K562 (cell line): ENCODE measurements around the gene LDLRAD3.

ENCODE experiments used
- CEBPB ChIP-seq: fragments of 450-650 bp; IDR thresholded peaks from 2 replicates; pipeline ENCODE4 v1.6.1; 2016; ENCODE audit warnings: missing genetic modification characterization, missing compliant biosample characterization
- EZH2 ChIP-seq: IDR thresholded peaks from 2 replicates; pipeline ENCODE4 v1.6.1; 2012; ENCODE audit warnings: low read depth, mild to moderate bottlenecking, inconsistent platforms, low read length, borderline replicate concordance
- NFIC ChIP-seq: fragments of 450-650 bp; IDR thresholded peaks from 2 replicates; pipeline ENCODE4 v1.6.1; 2017; ENCODE audit warnings: mild to moderate bottlenecking, inconsistent platforms
- ZBTB8A ChIP-seq: fragments of 450-650 bp; IDR thresholded peaks from 2 replicates; pipeline ENCODE4 v1.6.1; 2018; ENCODE audit warnings: mild to moderate bottlenecking, moderate library complexity; ENCODE audit not compliant: partially characterized antibody
- ZNF830 ChIP-seq: fragments of 250-450 bp; sonication (Bioruptor Pico); IDR thresholded peaks from 2 replicates; pipeline ENCODE4 v1.5.0; 2021; ENCODE audit warnings: mild to moderate bottlenecking
- TF ChIP-seq, protein P1 (sequence below), 3 experiments: IDR thresholded peaks in 2 of 3; conservative IDR thresholded peaks in 1 of 3; 2 replicates each; pipeline ENCODE4 v1.5.1; 2011 to 2012; ENCODE audit warnings: low read length in 3 of 3, mild to moderate bottlenecking in 3 of 3, control low read depth in 2 of 3, improper control_type of control experiment in 1 of 3, inconsistent platforms in 1 of 3, low read depth in 1 of 3, mixed read lengths in 1 of 3, moderate library complexity in 1 of 3; ENCODE audit not compliant: insufficient read depth in 2 of 3
- TF ChIP-seq, protein P2 (sequence below), 2 experiments: fragments of 450-650 bp; conservative IDR thresholded peaks; 2 replicates each; pipeline ENCODE4 v1.6.1; 2017; ENCODE audit warnings: mild to moderate bottlenecking in 2 of 2, moderate library complexity in 2 of 2
- TF ChIP-seq, protein P3 (sequence below), 2 experiments: fragments of 150-350 bp in 1 of 2; IDR thresholded peaks; 2 replicates each; pipeline ENCODE4 v1.6.1; 2012 to 2016; ENCODE audit warnings: low read depth in 2 of 2, low read length in 2 of 2, mild to moderate bottlenecking in 1 of 2, moderate library complexity in 1 of 2
- TF ChIP-seq, protein P4 (sequence below): fragments of 450-650 bp; IDR thresholded peaks from 2 replicates; pipeline ENCODE4 v1.6.1; 2017; ENCODE audit warnings: antibody characterized with exemption, mild to moderate bottlenecking

DNA sequence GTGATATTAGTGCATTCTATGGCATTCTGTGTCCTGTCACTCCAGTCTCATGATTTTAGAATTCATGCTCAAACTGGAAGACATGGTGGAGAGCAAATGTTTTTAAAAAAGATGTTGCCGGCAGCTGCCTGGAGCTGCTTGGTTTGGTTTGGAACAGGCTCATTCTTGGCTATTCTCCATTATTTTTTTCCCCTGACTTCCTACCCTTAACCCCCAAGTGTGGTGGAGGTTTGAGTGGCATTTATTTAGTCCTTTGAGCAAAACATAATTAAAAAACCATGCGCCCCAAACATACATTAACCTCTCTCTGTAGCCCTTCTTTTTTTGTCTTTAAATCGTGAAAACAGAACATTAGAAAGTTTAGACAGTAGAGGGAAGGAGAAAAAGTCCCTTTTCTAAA lies 94.7 kb downstream of the LDLRAD3 start:
- no peak for TF ChIP-seq ZBTB8A
- no peak for TF ChIP-seq EZH2
- TF ChIP-seq, protein P1, sequence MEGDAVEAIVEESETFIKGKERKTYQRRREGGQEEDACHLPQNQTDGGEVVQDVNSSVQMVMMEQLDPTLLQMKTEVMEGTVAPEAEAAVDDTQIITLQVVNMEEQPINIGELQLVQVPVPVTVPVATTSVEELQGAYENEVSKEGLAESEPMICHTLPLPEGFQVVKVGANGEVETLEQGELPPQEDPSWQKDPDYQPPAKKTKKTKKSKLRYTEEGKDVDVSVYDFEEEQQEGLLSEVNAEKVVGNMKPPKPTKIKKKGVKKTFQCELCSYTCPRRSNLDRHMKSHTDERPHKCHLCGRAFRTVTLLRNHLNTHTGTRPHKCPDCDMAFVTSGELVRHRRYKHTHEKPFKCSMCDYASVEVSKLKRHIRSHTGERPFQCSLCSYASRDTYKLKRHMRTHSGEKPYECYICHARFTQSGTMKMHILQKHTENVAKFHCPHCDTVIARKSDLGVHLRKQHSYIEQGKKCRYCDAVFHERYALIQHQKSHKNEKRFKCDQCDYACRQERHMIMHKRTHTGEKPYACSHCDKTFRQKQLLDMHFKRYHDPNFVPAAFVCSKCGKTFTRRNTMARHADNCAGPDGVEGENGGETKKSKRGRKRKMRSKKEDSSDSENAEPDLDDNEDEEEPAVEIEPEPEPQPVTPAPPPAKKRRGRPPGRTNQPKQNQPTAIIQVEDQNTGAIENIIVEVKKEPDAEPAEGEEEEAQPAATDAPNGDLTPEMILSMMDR (IDR thresholded peaks at IDR 0.05 in 2 of 3, conservative IDR thresholded peaks at IDR 0.05 in 1 of 3; ENCODE audit: insufficient read depth in 2 of 3, low read depth in 1 of 3, low read length in 3 of 3), result no peak
- TF ChIP-seq, protein P2, sequence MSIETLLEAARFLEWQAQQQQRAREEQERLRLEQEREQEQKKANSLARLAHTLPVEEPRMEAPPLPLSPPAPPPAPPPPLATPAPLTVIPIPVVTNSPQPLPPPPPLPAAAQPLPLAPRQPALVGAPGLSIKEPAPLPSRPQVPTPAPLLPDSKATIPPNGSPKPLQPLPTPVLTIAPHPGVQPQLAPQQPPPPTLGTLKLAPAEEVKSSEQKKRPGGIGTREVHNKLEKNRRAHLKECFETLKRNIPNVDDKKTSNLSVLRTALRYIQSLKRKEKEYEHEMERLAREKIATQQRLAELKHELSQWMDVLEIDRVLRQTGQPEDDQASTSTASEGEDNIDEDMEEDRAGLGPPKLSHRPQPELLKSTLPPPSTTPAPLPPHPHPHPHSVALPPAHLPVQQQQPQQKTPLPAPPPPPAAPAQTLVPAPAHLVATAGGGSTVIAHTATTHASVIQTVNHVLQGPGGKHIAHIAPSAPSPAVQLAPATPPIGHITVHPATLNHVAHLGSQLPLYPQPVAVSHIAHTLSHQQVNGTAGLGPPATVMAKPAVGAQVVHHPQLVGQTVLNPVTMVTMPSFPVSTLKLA (conservative IDR thresholded peaks at IDR 0.05), result no peak
- TF ChIP-seq, protein P3, sequence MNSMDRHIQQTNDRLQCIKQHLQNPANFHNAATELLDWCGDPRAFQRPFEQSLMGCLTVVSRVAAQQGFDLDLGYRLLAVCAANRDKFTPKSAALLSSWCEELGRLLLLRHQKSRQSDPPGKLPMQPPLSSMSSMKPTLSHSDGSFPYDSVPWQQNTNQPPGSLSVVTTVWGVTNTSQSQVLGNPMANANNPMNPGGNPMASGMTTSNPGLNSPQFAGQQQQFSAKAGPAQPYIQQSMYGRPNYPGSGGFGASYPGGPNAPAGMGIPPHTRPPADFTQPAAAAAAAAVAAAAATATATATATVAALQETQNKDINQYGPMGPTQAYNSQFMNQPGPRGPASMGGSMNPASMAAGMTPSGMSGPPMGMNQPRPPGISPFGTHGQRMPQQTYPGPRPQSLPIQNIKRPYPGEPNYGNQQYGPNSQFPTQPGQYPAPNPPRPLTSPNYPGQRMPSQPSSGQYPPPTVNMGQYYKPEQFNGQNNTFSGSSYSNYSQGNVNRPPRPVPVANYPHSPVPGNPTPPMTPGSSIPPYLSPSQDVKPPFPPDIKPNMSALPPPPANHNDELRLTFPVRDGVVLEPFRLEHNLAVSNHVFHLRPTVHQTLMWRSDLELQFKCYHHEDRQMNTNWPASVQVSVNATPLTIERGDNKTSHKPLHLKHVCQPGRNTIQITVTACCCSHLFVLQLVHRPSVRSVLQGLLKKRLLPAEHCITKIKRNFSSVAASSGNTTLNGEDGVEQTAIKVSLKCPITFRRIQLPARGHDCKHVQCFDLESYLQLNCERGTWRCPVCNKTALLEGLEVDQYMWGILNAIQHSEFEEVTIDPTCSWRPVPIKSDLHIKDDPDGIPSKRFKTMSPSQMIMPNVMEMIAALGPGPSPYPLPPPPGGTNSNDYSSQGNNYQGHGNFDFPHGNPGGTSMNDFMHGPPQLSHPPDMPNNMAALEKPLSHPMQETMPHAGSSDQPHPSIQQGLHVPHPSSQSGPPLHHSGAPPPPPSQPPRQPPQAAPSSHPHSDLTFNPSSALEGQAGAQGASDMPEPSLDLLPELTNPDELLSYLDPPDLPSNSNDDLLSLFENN (IDR thresholded peaks at IDR 0.05; ENCODE audit: low read depth in 2 of 2, low read length in 2 of 2), result no peak
- no peak for TF ChIP-seq NFIC
- TF ChIP-seq ZNF830, result no peak
- TF ChIP-seq CEBPB, result no peak
- TF ChIP-seq, protein P4, sequence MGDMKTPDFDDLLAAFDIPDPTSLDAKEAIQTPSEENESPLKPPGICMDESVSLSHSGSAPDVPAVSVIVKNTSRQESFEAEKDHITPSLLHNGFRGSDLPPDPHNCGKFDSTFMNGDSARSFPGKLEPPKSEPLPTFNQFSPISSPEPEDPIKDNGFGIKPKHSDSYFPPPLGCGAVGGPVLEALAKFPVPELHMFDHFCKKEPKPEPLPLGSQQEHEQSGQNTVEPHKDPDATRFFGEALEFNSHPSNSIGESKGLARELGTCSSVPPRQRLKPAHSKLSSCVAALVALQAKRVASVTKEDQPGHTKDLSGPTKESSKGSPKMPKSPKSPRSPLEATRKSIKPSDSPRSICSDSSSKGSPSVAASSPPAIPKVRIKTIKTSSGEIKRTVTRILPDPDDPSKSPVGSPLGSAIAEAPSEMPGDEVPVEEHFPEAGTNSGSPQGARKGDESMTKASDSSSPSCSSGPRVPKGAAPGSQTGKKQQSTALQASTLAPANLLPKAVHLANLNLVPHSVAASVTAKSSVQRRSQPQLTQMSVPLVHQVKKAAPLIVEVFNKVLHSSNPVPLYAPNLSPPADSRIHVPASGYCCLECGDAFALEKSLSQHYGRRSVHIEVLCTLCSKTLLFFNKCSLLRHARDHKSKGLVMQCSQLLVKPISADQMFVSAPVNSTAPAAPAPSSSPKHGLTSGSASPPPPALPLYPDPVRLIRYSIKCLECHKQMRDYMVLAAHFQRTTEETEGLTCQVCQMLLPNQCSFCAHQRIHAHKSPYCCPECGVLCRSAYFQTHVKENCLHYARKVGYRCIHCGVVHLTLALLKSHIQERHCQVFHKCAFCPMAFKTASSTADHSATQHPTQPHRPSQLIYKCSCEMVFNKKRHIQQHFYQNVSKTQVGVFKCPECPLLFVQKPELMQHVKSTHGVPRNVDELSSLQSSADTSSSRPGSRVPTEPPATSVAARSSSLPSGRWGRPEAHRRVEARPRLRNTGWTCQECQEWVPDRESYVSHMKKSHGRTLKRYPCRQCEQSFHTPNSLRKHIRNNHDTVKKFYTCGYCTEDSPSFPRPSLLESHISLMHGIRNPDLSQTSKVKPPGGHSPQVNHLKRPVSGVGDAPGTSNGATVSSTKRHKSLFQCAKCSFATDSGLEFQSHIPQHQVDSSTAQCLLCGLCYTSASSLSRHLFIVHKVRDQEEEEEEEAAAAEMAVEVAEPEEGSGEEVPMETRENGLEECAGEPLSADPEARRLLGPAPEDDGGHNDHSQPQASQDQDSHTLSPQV, result no peak
